ENCODE data around the gene AFAP1L2.

GRCh38 chr10:114332301-114333192, 71.8 kb downstream of the AFAP1L2 start:
- TF ChIP-seq CTCF (conservative IDR thresholded peaks at IDR 0.05; ENCODE audit: low read length), result no peak
- TF ChIP-seq EZH2phosphoT487 (IDR thresholded peaks at IDR 0.05; ENCODE audit: borderline replicate concordance), result no peak
